SU-DHL-6 (cell line): ENCODE measurements around the gene KL.

Experiments used
- H2AFZ ChIP-seq: fragments of 200-600 bp; sonication (generic); 2 replicates; pipeline ENCODE4 v1.6.1; 2014; ENCODE audit warnings: low read depth, mild to moderate bottlenecking, moderate library complexity, mixed read lengths, antibody characterized with exemption, low read length; ENCODE audit not compliant: severe bottlenecking
- H3F3A ChIP-seq: fragments of 200-600 bp; shearing (Covaris generic); 2 replicates; pipeline ENCODE4 v1.6.0; 2016; ENCODE audit warnings: antibody characterized with exemption, mild to moderate bottlenecking; ENCODE audit not compliant: insufficient read depth
- H3K27ac ChIP-seq: fragments of 200-600 bp; sonication (generic); 2 replicates; pipeline ENCODE4 v1.5.1; 2016; ENCODE audit warnings: low read depth, mild to moderate bottlenecking, low read length, moderate library complexity, mixed read lengths
- H3K27me3 ChIP-seq: fragments of 200-600 bp; sonication (generic), shearing (Covaris generic); 2 replicates; pipeline ENCODE4 v1.6.0; 2014; ENCODE audit warnings: mild to moderate bottlenecking, low read length
- H3K36me3 ChIP-seq: fragments of 200-600 bp; sonication (generic); 2 replicates; pipeline ENCODE4 v1.6.1; 2014; ENCODE audit warnings: mild to moderate bottlenecking, low read length, mixed read lengths
- H3K4me2 ChIP-seq: fragments of 300-600, 200-600 bp; shearing (Covaris generic), sonication (generic); 2 replicates; pipeline ENCODE4 v1.6.0; 2014; ENCODE audit warnings: low read length, low read depth, mild to moderate bottlenecking; ENCODE audit not compliant: poor library complexity, severe bottlenecking
- H3K4me3 ChIP-seq: fragments of 200-600 bp; sonication (generic); 2 replicates; pipeline ENCODE4 v1.5.1; 2014; ENCODE audit warnings: antibody characterized with exemption, low read length, mild to moderate bottlenecking, mixed read lengths; ENCODE audit not compliant: insufficient read depth, poor library complexity, severe bottlenecking
- H3K79me2 ChIP-seq: fragments of 200-600 bp; sonication (generic); 2 replicates; pipeline ENCODE4 v1.6.1; 2014; ENCODE audit warnings: mild to moderate bottlenecking, low read length, moderate library complexity; ENCODE audit not compliant: insufficient read depth
- H3K9ac ChIP-seq: fragments of 200-600 bp; sonication (generic); 2 replicates; pipeline ENCODE4 v1.7.0; 2014; ENCODE audit warnings: mild to moderate bottlenecking, low read length
- H3K9me2 ChIP-seq: fragments of 200-600 bp; sonication (generic); replicated peaks from 2 replicates; pipeline ENCODE4 v1.6.1; 2014; ENCODE audit warnings: low read length; ENCODE audit not compliant: insufficient read depth
- H3K9me3 ChIP-seq: fragments of 200-600 bp; sonication (generic); 2 replicates; pipeline ENCODE4 v1.6.1; 2014; ENCODE audit warnings: low read length, mixed read lengths; ENCODE audit not compliant: insufficient read depth
- H4K20me1 ChIP-seq: fragments of 200-600 bp; sonication (generic); 2 replicates; pipeline ENCODE4 v1.6.1; 2014; ENCODE audit warnings: low read depth, mild to moderate bottlenecking, antibody characterized with exemption, low read length, moderate library complexity, mixed read lengths
- CTCF ChIP-seq: fragments of 200-600 bp; sonication (generic); IDR thresholded peaks from one replicate; pipeline ENCODE4 v1.5.1; 2017; ENCODE audit warnings: antibody characterized with exemption, mild to moderate bottlenecking, low read length, moderate library complexity; ENCODE audit not compliant: insufficient read depth, poor library complexity, severe bottlenecking
- EZH2phosphoT487 ChIP-seq: fragments of 200-600 bp; sonication (generic), shearing (Covaris generic); conservative IDR thresholded peaks from 2 replicates; pipeline ENCODE4 v1.6.1; 2018; ENCODE audit warnings: mild to moderate bottlenecking, antibody characterized with exemption, low read length, moderate library complexity, mixed read lengths

Gene KL

DNA sequence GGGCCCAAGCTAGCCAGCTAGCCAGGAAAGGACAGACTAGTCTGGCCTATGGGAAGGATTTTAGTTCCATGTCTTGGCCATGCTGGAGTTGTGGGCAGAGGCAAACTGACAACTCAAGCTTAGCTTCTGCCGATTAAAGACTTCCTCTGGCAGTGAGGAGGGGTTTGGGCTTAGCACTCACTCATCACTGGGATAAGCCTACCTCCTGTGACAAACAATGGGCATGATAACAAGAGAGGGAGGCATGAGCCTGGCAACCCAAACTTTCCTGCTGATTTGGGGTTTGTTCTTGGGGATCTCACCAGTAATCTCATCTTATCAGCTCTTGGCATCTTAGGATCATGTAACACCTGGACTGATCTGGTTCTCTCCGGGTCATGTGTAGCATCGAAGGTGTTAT, 83.6 kb downstream of the KL start:
- H3K9ac ChIP-seq, result no peak overlapping the region
- H3K9me3 ChIP-seq, result no peaks in the 10 kb centered on the region
- no peaks in the 10 kb centered on the region for H4K20me1 ChIP-seq
- H3K79me2 ChIP-seq, result no peaks in the 10 kb centered on the region
- TF ChIP-seq EZH2phosphoT487, result no peak
- no peak for TF ChIP-seq CTCF
- no peaks in the 10 kb centered on the region for H3K36me3 ChIP-seq
- no peak overlapping the region for H3K27ac ChIP-seq
- no peak overlapping the region for H3K4me2 ChIP-seq
- H2AFZ ChIP-seq, result no peak overlapping the region
- H3K9me2 ChIP-seq, result no peaks in the 10 kb centered on the region
- H3F3A ChIP-seq, result no peaks in the 10 kb centered on the region
- H3K4me3 ChIP-seq, result no peak overlapping the region
- H3K27me3 ChIP-seq, result no peaks in the 10 kb centered on the region

DNA sequence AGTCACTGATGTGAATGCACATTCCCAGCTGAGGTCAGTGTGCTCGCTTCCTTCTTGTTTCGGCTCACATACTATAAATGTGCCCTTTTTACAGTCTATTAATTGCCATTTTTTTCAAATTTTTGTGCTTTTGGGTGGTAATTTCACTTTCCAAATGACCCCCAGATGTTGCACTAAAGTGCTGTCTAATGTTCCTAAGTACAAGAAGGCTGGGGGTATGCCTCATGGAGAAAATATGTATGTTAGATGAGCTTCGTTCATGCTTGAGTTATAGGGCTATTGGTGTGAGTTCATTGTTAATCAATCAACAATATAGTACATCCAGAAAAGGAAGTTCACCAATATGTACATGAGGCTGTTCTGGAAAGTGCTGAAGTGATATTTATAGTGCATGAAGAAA, 84.7 kb downstream of the KL start:
- Histone ChIP-seq H3K79me2 (no peaks in the 10 kb centered on the region), H3K4me3 (no peak overlapping the region), H3F3A (no peaks in the 10 kb centered on the region), H2AFZ (no peak overlapping the region), H3K9me2 (no peaks in the 10 kb centered on the region), H3K27me3 (no peaks in the 10 kb centered on the region), H3K9me3 (no peaks in the 10 kb centered on the region), H3K27ac (no peak overlapping the region), H3K36me3 (no peaks in the 10 kb centered on the region), H3K9ac (no peak overlapping the region), H4K20me1 (no peaks in the 10 kb centered on the region), H3K4me2 (no peak overlapping the region)
- no peak for TF ChIP-seq CTCF
- TF ChIP-seq EZH2phosphoT487, result no peak

DNA sequence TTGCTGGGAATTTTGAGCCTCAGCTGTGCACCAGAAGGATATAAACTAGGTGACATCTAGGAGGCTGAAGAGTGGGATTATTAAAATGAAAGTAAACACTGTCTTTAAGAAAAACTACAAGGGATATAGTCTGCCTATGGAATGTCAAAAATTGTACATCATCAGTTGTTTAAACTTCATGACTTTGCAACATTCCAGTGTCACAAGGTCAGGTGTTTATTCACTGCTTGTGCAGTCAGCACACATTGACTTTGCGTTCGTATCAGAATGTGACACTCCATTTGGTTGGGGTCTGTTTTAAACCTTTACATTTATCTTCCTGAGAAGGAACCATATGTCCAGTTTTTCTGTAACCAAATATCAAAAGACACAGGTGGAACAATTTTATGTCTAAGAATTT, 85.6 kb downstream of the KL start:
- Histone ChIP-seq H3K9me2 (no peaks in the 10 kb centered on the region), H3K36me3 (no peaks in the 10 kb centered on the region), H3K4me3 (no peak overlapping the region), H3K27me3 (no peaks in the 10 kb centered on the region), H2AFZ (no peak overlapping the region), H3F3A (no peaks in the 10 kb centered on the region), H3K27ac (no peak overlapping the region), H4K20me1 (no peaks in the 10 kb centered on the region), H3K9me3 (no peaks in the 10 kb centered on the region), H3K9ac (no peak overlapping the region), H3K79me2 (no peaks in the 10 kb centered on the region), H3K4me2 (no peak overlapping the region)
- no peak for TF ChIP-seq CTCF
- no peak for TF ChIP-seq EZH2phosphoT487

DNA sequence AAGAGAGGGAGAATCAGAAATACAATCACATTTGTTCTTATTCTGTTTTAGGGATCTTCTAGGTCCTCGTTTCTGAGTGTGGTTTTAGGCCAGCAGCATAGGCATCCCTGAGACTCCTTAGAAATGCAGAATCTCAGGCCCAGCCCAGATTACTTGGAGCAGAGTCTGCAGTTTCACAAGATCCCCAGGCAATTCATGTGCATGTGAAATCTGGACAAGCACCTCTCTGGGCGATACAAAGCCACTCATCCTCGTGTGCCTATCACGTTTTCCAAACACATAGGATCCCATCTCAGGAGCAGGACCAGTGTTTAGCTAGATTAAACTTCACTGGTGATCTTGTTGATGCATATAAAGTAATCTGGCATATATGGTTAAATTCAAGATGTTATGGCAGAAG, 87.2 kb downstream of the KL start:
- H3K9ac ChIP-seq, result no peak overlapping the region
- no peaks in the 10 kb centered on the region for H3K36me3 ChIP-seq
- H3K4me3 ChIP-seq, result no peak overlapping the region
- H3K27me3 ChIP-seq, result no peaks in the 10 kb centered on the region
- H3K9me3 ChIP-seq, result no peaks in the 10 kb centered on the region
- no peaks in the 10 kb centered on the region for H4K20me1 ChIP-seq
- H3K27ac ChIP-seq, result no peak overlapping the region
- H3K9me2 ChIP-seq, result no peaks in the 10 kb centered on the region
- no peaks in the 10 kb centered on the region for H3K79me2 ChIP-seq
- H2AFZ ChIP-seq, result no peak overlapping the region
- no peaks in the 10 kb centered on the region for H3F3A ChIP-seq
- TF ChIP-seq EZH2phosphoT487, result no peak
- TF ChIP-seq CTCF, result no peak
- no peak overlapping the region for H3K4me2 ChIP-seq
